Measurements from ENCODE around the gene DCAF5.

Gene DCAF5

DNA sequence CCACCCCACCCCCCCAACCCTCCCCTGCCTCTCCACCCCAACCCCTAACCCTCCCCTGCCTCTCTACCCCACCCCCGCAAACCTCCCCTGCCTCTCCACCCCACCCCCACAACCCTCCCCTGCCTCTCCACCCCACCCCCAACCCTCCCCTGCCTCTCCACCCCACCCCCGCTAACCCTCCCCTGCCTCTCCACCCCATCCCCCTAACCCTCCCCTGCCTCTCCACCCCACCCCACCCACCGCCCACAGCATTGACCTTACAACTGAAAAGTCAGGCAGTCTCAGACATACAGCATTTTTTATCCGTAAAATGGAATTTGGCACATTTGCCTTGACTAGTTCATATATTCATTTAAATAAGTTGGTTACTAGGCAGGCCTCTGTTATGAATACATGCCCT lies 135.2 kb downstream of the DCAF5 start:
- TF ChIP-seq, protein P1, sequence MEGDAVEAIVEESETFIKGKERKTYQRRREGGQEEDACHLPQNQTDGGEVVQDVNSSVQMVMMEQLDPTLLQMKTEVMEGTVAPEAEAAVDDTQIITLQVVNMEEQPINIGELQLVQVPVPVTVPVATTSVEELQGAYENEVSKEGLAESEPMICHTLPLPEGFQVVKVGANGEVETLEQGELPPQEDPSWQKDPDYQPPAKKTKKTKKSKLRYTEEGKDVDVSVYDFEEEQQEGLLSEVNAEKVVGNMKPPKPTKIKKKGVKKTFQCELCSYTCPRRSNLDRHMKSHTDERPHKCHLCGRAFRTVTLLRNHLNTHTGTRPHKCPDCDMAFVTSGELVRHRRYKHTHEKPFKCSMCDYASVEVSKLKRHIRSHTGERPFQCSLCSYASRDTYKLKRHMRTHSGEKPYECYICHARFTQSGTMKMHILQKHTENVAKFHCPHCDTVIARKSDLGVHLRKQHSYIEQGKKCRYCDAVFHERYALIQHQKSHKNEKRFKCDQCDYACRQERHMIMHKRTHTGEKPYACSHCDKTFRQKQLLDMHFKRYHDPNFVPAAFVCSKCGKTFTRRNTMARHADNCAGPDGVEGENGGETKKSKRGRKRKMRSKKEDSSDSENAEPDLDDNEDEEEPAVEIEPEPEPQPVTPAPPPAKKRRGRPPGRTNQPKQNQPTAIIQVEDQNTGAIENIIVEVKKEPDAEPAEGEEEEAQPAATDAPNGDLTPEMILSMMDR (IDR thresholded peaks at IDR 0.05; ENCODE audit: low read depth, low read length, missing control alignments), result no peak
- no peak for DNase-seq (ENCODE audit: low read depth)
- no peak overlapping the region for H3K4me3 ChIP-seq (ENCODE audit: low read depth, low read length)

DNA sequence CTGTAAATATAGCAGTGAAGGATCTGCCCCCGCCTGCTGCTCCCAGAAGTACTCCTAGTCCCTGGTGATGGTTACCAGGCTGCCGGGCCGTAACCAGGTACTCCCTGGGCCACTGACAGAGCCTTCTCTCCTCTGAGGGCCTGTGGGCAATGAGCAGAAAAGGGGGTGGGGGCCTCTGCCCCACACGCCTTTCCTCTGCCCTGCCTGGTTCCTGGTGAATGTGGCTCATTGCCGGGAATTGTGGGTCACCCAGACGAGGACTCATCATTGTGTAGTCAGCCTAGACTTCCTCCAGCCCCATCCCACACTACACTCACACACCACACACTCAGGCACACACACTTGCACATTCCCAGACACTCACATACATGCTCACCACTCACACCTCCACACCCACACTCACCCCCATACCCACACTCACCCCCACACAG lies 138.1 kb downstream of the DCAF5 start:
- DNase-seq (ENCODE audit: low read depth), result no peak

DNA sequence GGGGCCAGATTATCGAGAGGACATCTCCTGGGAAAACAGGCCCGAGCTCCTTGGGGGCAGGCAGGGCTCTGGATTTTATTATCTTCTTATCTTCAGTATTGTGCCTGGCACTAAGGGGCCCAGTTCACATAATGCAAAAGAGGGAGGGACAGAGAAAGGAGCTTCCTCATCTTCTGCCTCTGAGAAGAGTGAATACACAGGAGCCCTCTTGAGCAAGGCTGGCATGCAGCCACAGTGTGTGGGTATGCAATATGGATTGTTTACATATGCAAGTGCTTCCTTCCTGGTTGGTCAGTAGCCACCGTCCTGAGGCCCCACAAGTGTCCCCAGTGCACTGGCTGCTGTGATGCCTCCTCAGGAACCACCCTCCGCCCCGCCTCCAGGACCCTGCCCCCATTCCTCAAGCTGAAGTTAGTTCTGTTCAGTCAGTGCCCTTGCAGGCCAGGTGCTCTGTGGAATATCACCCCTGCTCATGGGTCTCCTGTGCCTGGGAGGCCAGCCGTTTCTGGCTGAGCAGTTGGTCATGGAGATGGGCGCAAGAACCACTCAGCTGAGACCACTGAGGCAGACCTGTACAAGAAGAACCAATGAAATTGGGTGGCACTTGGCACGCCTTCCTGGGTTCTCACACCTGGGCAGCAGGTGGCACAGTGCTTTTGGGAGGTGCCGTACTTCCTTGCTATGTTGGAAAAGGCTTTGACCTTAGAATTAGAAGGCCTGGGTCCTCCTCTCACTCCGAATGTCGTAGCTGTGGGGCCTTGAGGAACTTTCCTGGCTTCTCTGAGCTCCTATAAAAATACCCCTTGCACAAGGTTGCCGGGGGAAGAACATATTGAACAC lies 138.8 kb downstream of the DCAF5 start:
- H3K4me3 ChIP-seq (ENCODE audit: low read depth, low read length), result no peak overlapping the region
- no peak for DNase-seq (ENCODE audit: low read depth)
- TF ChIP-seq, protein P1 (IDR thresholded peaks at IDR 0.05; ENCODE audit: low read depth, low read length, missing control alignments), result no peak

More for the DNA sequence above, 138.1 kb downstream of the DCAF5 start:
- H3K4me3 ChIP-seq (ENCODE audit: low read depth, low read length), result no peak overlapping the region
- TF ChIP-seq, protein P1 (IDR thresholded peaks at IDR 0.05; ENCODE audit: low read depth, low read length, missing control alignments), result no peak

DNA sequence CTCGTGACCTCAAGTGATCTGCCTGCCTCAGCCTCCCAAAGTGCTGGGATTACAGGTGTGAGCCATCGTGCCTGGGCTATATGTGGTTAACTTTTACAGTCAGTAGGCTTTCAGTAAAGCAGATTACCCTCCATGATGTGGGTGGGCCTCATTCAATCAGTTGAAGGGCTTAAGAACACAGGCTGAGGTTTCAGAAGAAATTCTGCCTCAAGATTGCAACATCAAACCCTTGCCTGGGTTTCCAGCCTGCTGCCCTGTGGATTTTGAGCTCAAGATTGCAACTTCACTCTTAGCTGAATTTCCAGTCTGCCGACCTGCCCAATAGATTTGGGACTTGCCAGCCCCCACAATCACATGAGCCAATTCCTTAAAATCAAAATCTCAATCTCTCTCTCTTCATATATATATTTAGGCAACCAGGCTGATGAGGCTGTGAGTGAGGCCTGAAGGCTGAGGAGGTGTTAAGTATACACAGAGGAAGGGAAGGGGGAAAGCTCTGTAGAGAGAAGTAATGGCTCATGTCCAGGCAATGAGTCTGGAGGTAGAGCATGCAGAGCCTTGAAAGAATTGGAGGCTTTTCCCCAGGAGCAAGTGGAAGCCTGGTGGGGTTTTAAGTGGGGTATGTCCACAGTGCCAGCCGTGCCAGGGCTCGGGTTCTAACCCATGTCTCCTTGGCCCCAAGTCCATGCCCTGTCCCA lies 140.5 kb downstream of the DCAF5 start:
- TF ChIP-seq, protein P1 (IDR thresholded peaks at IDR 0.05; ENCODE audit: low read depth, low read length, missing control alignments), result no peak
- no peak for DNase-seq (ENCODE audit: low read depth)
- H3K4me3 ChIP-seq (ENCODE audit: low read depth, low read length), result no peak overlapping the region

DNA sequence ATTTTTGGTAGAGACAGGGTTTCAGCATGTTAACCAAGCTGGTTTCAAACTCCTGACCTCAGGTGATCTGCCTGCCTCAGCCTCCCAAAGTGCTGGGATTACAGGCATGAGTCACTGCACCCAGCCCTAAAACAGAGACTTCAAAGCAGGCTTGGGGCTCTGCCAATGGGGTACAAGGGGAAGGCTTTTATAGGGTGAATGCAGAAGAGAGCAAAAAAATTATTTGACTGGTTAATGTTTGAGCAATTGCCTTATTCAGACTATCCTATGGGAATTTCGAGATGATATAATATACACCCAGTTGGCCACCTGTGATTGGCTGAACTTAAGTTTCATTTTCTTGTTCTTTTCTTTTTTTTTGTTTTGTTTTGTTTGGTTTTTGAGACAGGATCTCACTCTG lies 142.3 kb downstream of the DCAF5 start:
- no peak overlapping the region for H3K4me3 ChIP-seq (ENCODE audit: low read depth, low read length)
- TF ChIP-seq, protein P1 (IDR thresholded peaks at IDR 0.05; ENCODE audit: low read depth, low read length, missing control alignments), result no peak
- DNase-seq (ENCODE audit: low read depth), result no peak

DNA sequence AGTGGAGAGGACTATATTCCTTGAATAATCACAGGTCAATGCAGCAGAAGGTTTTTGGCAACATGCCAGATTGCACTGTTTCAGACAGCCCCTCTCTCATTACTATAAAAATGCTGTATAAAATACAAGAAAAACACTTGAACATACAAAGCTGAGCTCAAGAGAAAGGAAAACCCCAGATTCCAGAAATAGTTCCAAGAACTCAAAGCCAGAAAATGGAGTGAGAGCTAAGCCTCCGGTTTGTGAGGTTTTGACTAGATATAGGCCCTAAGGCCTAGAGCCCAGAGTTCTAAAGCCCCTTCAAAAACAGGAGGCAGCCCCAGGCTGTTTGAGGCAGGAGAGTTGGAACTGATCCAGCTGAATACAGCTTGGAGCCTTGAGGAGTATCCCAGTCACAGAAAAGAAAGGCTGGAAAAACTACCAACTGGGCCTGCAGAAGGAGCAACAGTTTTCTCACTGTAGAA lies 144.5 kb downstream of the DCAF5 start:
- TF ChIP-seq, protein P1 (IDR thresholded peaks at IDR 0.05; ENCODE audit: low read depth, low read length, missing control alignments), result no peak
- H3K4me3 ChIP-seq (ENCODE audit: low read depth, low read length), result no peak overlapping the region
- DNase-seq (ENCODE audit: low read depth), result no peak
